Fibroblast of the aortic adventitia (primary cell): Measurements from ENCODE around the gene MYOM3. TPM values are rescaled to one million over a fixed set of nuclear protein-coding genes. Genes with fewer than 3 reads are reported as not detected.

ENCODE experiments used
- DNase-seq: peaks from one replicate; pipeline ENCODE4 v3.0.0-alpha.2; 2010; ENCODE audit warnings: low read depth
- H3K4me3 ChIP-seq: 2 replicates; pipeline ENCODE4 v1.5.1; 2011; ENCODE audit warnings: low read depth, mild to moderate bottlenecking, control low read depth, low read length, moderate library complexity
- CTCF ChIP-seq: IDR thresholded peaks from 2 replicates; pipeline ENCODE4 v1.5.1; 2011; ENCODE audit warnings: mild to moderate bottlenecking, low read length, control low read depth, inconsistent platforms; ENCODE audit not compliant: insufficient read depth
- total RNA-seq: library from RNA; depleted of rRNA; stranded (reverse); fragments of >200 nt; gene quantifications from 2 replicates; pipeline ENCODE4 v1.2.3, GENCODE V29; 2012; ENCODE audit warnings: low replicate concordance

Gene MYOM3
- total RNA-seq, 1 donor, result under 0.01 TPM

DNA sequence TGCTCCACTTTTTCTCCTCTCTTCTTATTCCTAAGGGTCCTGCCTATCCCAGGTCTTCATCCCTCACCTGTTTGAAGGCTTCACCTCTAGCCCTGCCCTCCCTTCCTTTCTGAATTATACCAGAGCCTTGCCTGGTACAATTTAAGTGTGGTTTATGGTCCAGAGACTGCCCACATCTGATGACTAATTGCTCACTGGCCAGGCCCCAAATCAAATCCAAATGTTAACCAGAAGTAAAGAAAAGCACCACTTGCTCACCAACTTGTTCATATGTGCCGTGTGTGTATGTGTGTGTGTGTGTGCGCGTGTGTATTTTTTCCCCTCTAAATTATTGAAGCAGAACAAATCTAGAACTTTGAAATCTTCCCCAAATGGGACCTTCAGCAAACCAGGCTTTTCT lies 26.4 kb downstream of the MYOM3 start:
- TF ChIP-seq CTCF, result no peak
- peak; percentile 55 for DNase-seq

DNA sequence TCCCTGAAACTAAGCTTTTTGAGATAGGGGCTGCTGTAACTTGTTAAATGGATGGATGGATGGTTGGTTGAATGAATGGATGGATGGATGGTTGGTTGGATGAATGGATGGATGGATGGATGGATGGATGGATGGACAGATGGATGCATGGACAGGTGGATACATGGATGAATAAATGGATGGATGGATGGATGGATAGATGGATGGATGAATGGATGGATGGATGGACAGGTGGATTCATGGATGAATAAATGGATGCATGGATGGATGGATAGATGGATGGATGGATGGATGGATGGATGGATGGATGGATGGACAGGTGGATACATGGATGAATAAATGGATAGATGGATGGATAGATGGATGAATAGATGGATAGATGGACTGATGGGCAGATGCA lies 26.9 kb downstream of the MYOM3 start:
- TF ChIP-seq CTCF, result no peak
- H3K4me3 ChIP-seq, result no peak overlapping the region
- DNase-seq, result no peak

More for the DNA sequence above, 26.4 kb downstream of the MYOM3 start:
- H3K4me3 ChIP-seq, result no peak overlapping the region

DNA sequence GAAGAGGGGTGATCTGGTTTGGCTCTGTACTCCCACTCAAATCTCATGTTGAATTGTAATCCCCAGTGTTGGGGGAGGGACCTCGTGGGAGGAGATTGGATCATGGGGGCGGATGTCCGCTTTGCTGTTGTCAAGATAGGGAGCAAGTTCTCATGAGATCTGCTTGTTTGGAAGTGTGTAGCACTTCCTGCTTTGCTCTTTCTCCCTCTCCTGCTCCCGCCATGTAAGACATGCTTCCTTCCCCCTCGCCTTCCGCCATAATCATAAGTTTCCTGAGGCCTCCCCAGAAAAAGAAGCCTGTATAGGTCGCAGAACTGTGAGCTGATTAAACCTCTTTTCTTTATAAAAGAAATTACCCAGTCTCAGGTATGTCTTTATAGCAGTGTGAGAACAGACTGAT lies 27.9 kb downstream of the MYOM3 start:
- TF ChIP-seq CTCF, result no peak
- H3K4me3 ChIP-seq, result no peak overlapping the region
- DNase-seq, result no peak

DNA sequence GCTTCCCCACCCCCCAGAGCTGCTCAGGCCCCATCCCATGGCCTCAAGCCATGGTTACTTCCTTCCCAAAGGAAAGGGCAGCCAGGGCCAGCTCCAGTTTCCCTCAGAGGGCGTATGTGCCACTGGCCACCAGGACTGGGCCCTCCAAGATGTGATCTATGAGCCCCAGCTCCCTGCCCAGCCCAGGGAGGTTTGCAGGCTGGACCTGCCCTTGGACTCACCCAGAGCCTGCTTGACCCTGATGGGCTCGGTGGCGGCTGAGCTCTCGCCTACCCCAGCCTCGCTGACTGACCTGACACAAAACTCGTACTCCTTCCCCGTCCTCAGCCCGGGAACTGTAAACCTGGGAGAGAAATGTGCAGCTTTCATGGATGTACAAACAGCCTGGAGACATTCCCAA lies 29.6 kb downstream of the MYOM3 start:
- DNase-seq, result no peak
- no peak for TF ChIP-seq CTCF
- no peak overlapping the region for H3K4me3 ChIP-seq

DNA sequence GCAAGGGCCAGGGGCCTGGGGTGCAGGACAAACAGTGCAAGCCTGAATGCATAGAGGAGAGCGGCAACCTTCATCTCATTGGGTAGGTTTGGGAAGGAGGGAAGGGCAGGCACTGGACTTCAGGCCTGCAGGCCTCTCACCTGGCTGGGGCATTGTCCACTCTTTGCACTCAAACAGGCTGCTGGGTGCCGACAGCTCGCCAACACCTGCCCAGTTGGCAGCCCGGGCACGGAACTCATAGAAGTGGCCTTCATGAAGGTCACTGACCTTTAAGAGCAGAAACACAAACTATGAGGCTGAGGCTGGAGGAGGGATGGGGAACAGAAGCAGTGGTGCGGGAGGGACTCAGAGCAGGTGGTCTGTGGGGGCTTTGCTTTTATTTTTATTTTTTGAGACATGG lies 30.7 kb downstream of the MYOM3 start:
- H3K4me3 ChIP-seq, result no peak overlapping the region
- DNase-seq, result no peak
- TF ChIP-seq CTCF, result no peak

GRCh38 chr1:24080131-24080530 lies 31.8 kb downstream of the MYOM3 start:
- no peak for TF ChIP-seq CTCF
- no peak overlapping the region for H3K4me3 ChIP-seq
- no peak for DNase-seq

- no peak overlapping the region for H3K4me3 ChIP-seq
- TF ChIP-seq CTCF, result no peak
- no peak for DNase-seq
These were observed 34.5 kb downstream of the MYOM3 start for GRCh38 chr1:24077278-24077978.
